ENCODE data around the gene AKT2. TPM values are rescaled to one million over a fixed set of nuclear protein-coding genes. Genes with fewer than 3 reads are reported as not detected.

Gene AKT2
- total RNA-seq, 1 experiment from 2014 or later: 149 TPM

DNA sequence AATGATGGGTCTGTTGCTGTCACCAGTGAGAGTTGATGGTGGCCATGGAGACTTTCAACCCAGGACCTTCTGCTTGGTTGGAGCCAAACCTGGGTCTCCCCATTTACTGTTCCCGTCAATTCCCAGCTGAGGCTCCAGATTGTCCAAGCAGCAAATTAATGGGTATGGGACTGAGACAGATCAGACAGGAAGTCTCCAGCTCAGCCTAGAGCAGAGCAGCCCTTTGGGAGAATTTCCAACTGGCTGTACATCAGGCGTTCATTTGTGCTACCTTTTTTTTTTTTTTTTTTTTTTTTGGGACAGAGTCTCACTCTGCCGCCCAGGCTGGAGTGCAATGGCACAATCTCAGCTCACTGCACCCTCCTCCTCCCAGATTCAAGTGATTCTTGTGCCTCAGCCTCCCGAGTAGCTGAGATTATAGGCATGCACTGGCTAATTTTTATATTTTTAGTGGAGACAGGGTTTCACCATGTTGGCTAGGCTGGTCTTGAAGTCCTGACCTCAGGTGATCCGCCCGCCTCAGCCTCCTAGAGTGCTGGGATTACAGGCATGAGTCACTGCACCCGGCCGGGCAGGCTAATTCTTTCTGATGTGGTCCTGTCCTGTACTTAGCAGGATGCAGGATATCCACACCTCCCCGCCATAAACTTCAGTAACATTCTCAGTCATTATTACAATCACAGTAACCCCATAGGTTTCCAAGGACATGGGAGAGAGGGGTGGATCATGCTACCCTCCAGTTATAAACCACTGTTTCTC, 84.6 kb downstream of the AKT2 start:
- intact Hi-C loops (cut with micrococcal nuclease; ENCODE audit: unreplicated experiment): no loop called here
- H3K36me3 ChIP-seq (ENCODE audit: low read depth): no peaks in the 10 kb centered on the region; the same call in 1 of the 2 replicates
- no peaks in the 10 kb centered on the region for H3K9me2 ChIP-seq (ENCODE audit: insufficient read depth)
- H3K27ac ChIP-seq: no peak overlapping the region
- CTCF ChIA-PET: no interaction called here
- H3K4me2 ChIP-seq: no peak overlapping the region
- no peaks in the 10 kb centered on the region for H4K20me1 ChIP-seq (ENCODE audit: insufficient read depth)
- BruUV-seq (replicated peaks): no TSS peak
- no peaks in the 10 kb centered on the region; the same call in 1 of the 2 replicates for H3F3A ChIP-seq (ENCODE audit: insufficient read depth, low read depth)
- no peak overlapping the region for H2AFZ ChIP-seq
- no peaks in the 10 kb centered on the region for H3K9me3 ChIP-seq (ENCODE audit: insufficient read depth, low read depth)
- no peak for DNase-seq
- TF ChIP-seq EZH2 (IDR thresholded peaks at IDR 0.05; ENCODE audit: low read depth): no peak
- TF ChIP-seq, protein P1, sequence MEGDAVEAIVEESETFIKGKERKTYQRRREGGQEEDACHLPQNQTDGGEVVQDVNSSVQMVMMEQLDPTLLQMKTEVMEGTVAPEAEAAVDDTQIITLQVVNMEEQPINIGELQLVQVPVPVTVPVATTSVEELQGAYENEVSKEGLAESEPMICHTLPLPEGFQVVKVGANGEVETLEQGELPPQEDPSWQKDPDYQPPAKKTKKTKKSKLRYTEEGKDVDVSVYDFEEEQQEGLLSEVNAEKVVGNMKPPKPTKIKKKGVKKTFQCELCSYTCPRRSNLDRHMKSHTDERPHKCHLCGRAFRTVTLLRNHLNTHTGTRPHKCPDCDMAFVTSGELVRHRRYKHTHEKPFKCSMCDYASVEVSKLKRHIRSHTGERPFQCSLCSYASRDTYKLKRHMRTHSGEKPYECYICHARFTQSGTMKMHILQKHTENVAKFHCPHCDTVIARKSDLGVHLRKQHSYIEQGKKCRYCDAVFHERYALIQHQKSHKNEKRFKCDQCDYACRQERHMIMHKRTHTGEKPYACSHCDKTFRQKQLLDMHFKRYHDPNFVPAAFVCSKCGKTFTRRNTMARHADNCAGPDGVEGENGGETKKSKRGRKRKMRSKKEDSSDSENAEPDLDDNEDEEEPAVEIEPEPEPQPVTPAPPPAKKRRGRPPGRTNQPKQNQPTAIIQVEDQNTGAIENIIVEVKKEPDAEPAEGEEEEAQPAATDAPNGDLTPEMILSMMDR (conservative IDR thresholded peaks at IDR 0.05): no peak
- POLR2A ChIA-PET (ENCODE audit: unreplicated experiment): no interaction called here
- no peaks in the 10 kb centered on the region for H3K27me3 ChIP-seq (ENCODE audit: insufficient read depth, low read depth)
- no peak overlapping the region for H3K4me3 ChIP-seq
- no peaks in the 10 kb centered on the region for H3K4me1 ChIP-seq (replicated peaks; ENCODE audit: insufficient read depth)
- no peaks in the 10 kb centered on the region for H3K79me2 ChIP-seq (ENCODE audit: low read depth)

DNA sequence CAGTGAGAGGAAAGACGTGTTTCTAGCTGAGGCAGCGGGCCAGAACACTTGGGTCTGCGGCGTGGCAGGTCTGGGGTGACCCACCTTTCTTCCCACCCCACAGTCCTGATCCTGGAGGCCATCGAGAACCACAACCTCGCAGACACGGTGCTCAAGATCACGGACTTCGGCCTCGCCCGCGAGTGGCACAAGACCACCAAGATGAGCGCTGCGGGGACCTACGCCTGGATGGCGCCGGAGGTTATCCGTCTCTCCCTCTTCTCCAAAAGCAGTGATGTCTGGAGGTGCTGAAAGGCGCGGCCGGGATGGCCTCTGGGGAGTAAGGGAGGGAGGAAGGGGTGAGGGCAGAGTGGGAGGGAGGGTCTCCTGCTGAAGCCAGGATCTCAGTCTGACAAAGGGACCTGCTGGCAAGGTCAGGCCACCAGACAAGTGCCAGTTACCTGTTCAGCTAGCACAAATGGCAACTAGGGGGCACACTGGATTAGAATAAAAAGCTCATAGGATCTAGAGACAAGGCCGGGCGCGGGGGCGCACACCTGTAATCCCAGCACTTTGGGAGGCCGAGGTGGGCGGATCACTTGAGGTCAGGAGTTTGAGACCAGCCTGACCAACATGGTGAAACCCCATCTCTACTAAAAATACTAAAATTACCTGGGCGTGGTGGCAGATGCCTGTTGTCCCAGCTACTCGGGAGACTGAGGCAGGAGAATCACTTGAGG, 86.7 kb downstream of the AKT2 start:
- Histone ChIP-seq H3F3A (ENCODE audit: insufficient read depth, low read depth) (no peaks in the 10 kb centered on the region; the same call in 1 of the 2 replicates), H3K36me3 (ENCODE audit: low read depth) (no peaks in the 10 kb centered on the region), H3K79me2 (ENCODE audit: low read depth) (no peaks in the 10 kb centered on the region), H3K4me3 (no peak overlapping the region), H3K27me3 (ENCODE audit: insufficient read depth, low read depth) (no peaks in the 10 kb centered on the region), H3K4me1 (replicated peaks; ENCODE audit: insufficient read depth) (no peaks in the 10 kb centered on the region), H3K4me2 (no peak overlapping the region), H3K9me3 (ENCODE audit: insufficient read depth, low read depth) (no peaks in the 10 kb centered on the region), H3K9me2 (ENCODE audit: insufficient read depth) (no peaks in the 10 kb centered on the region), H3K27ac (no peak overlapping the region), H2AFZ (no peak overlapping the region), H4K20me1 (ENCODE audit: insufficient read depth) (no peaks in the 10 kb centered on the region; the same call in 1 of the 2 replicates)
- intact Hi-C loops (cut with micrococcal nuclease; ENCODE audit: unreplicated experiment): no loop called here
- no TSS peak for BruUV-seq (replicated peaks)
- TF ChIP-seq EZH2 (IDR thresholded peaks at IDR 0.05; ENCODE audit: low read depth): no peak
- TF ChIP-seq, protein P1 (conservative IDR thresholded peaks at IDR 0.05): no peak
- POLR2A ChIA-PET (ENCODE audit: unreplicated experiment): no interaction called here
- CTCF ChIA-PET: no interaction called here
- no peak for DNase-seq

DNA sequence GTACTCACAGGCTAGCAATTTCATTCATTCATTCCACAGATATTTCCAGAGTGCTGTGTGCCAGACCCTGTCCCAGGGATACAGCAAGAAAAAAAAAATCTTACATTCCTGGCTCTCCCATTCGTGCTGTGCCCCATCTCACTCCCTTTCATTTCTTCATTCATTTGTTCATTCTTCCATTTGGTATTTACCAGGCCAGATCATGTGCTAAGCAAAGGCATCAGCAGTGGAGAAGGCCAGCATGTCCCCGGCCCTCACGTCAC, 91.6 kb downstream of the AKT2 start:
- Histone ChIP-seq H3K9me2 (ENCODE audit: insufficient read depth) (no peaks in the 10 kb centered on the region), H3K27me3 (ENCODE audit: insufficient read depth, low read depth) (no peaks in the 10 kb centered on the region), H3K4me3 (no peak overlapping the region), H3K36me3 (ENCODE audit: low read depth) (no peaks in the 10 kb centered on the region), H3K27ac (no peak overlapping the region), H3K9me3 (ENCODE audit: insufficient read depth, low read depth) (no peaks in the 10 kb centered on the region), H3K4me2 (no peak overlapping the region), H3F3A (ENCODE audit: insufficient read depth, low read depth) (peaks cover 13% of the 10 kb centered on the region; the same call in 1 of the 2 replicates), H3K4me1 (replicated peaks; ENCODE audit: insufficient read depth) (peaks cover 11% of the 10 kb centered on the region; the same call in 1 of the 2 replicates), H4K20me1 (ENCODE audit: insufficient read depth) (no peaks in the 10 kb centered on the region; the same call in 1 of the 2 replicates), H2AFZ (no peak overlapping the region), H3K79me2 (ENCODE audit: low read depth) (0 out of 2 replicates have a peak, but pooled peaks cover 4% of the 10 kb centered on the region)
- DNase-seq: no peak
- intact Hi-C loops (cut with micrococcal nuclease; ENCODE audit: unreplicated experiment): no loop called here
- CTCF ChIA-PET: no interaction called here
- BruUV-seq (replicated peaks): no TSS peak
- no peak for TF ChIP-seq EZH2 (IDR thresholded peaks at IDR 0.05; ENCODE audit: low read depth)
- TF ChIP-seq, protein P1 (conservative IDR thresholded peaks at IDR 0.05): no peak
- POLR2A ChIA-PET (ENCODE audit: unreplicated experiment): no interaction called here

All from PC-9 (cell line).